IPS DF 4.7 (cell line): ENCODE data around the gene LRRC75A.
"Not testable (repeated sequence)": the region's sequence is repeated elsewhere in the genome, so short reads cannot be mapped to it uniquely, and the experiment has no call there.

Experiments used
- DNase-seq: peaks from one replicate; pipeline ENCODE4 v3.0.0-alpha.2; 2013; ENCODE audit warnings: low spot score; ENCODE audit errors: extremely low read depth

The LRRC75A gene

DNA sequence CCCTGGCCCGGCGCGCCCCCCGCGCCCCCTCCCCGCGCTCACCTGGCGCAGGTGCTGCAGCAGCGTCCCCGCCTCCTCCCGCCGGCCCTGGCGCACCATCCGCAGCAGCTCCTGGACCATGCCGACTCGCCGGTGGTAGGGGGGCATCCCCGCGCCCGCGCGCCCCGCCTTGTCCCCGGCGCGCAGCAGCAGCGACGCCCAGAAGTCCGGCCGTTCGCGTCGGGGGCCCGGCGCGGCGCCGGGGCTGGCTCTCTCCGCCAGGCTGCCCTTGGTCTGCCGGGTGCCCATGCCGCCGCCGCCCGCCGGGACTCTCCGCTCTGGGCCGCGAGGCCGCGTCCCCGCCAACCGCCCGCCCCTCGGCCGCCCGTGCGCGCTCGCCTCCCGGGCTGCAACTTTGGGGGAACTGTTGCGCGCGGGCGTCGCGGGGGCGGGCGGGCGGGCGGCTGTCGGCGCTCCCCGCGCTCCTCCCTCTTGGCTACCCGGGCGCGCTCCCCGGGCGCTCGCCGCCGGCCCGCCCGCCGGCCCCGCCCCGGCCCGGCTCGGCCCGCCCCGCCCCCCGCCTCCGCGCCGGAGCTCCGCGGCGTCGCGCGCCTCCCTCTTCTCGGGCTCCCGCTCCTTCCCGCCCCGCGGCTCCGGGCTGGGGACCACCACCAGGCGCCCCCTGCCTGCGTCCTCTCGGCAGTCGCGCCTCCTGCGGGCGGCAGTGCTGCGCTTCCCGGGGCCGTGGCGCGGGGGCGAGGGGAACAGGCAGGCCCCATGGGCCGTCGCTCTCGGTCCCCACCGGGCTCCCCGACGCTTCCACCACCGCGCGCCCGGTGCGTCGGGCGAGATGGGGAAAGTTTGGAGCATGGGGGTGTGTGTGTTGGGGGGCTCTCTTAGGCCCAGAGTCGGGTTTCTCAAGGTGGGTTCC lies at the start of gene LRRC75A:
TSS of gene LRRC75A (minus strand) at position 491 of the 910 bp plus-strand sequence. CDS start at position 288, 203 bp downstream.
- DNase-seq: no peak

GRCh38 chr17:16537130-16537458 lies 45.1 kb upstream of the LRRC75A start:
- DNase-seq: no peak

GRCh38 chr17:16534236-16534635 lies 42.2 kb upstream of the LRRC75A start:
- no peak for DNase-seq

- no peak for DNase-seq
These were observed 37.9 kb upstream of the LRRC75A start for GRCh38 chr17:16529906-16530305.

- no peak for DNase-seq
These were observed 35.3 kb upstream of the LRRC75A start for GRCh38 chr17:16527298-16527697.

DNA sequence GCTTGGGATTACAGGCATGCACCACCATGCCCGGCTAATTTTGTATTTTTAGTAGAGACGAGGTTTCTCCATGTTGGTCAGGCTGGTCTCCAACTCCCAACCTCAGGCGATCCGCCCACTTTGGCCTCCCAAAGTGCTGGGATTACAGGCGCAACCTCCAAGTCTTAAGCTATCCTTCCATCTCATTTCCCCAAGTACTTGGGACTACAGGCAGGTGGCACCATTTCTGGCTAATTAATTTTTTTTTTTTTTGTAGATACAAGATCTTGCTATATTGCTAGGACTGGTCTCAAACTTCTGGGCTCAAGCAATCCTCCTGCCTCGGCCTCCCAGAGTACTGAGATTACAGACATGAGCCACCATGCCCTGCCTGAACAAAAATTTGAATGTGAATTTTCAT lies 33.6 kb upstream of the LRRC75A start:
- not testable (repeated sequence) for DNase-seq

DNA sequence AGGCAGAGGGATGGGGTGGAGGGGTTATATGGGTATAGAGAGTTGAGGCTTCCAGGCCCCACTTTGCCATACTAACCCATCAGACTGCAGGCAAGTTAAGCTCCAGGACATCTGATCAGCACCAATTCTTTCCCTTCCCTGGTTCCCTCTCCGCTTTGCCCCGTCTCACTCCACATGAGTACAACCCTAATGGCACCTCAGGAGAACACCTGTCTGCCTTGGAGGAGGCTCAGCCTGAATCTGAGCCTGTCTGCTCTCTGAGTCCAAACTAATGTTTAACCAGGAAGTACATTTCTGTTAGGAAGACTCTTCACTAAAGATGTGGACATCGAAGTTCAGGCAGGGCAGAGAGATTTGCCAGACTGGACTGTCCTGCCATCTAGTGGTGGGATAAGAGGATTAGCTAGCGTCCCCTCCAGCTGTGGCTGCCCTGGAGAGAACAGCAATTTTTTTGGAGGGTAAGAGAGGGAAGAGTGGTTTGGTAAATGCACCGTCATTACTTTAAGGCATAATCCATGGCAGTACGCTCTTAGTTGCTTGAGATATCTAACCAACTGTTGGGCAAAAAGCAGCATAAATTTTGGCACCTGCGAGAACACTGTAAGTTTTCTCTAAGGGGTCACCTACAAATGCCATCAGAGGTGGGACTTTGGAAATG lies 29.2 kb upstream of the LRRC75A start:
- DNase-seq: no peak

GRCh38 chr17:16519021-16519420 lies 27.0 kb upstream of the LRRC75A start:
- DNase-seq: no peak

DNA sequence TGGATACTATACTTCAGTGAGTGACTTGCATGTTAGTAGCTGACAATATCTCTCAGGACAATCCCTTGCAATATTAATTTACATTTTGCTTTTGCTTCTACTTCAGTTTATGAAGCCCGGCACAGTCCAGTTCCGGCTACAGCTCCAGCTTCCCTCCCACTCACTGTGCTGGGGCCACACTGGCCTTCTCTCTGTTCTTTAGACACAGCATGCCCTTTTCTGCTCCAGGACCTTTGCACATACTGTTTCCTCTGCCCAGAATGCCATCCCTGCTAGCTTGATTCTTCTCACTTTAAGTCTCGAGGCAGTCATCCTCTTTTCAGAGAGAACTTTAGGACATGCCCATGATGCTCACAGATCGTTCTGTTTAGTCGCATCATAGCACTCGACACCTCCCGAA lies 25.5 kb upstream of the LRRC75A start:
- DNase-seq: no peak

DNA sequence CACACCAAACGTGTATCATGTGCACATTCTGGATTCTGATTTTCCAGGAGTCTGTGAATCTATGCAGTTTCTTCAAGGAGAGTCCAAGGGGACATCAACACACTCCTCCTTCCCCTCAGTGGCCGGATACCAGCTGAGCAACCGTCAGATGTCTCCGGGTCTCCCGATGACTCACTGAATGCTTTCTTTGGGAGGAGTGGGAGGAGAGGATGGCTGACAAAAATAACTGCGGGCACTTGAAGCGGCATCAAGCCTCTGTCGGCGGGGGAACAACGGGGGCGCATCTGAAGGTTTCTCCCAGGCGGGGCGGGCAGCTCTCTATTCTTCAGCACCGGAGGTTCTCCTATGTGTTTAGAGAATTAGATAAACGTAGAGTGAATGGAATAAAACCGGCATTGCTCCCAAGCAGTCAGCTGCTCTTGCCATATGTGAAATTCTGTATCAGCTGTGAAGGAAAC lies 24.6 kb upstream of the LRRC75A start:
- no peak for DNase-seq

- DNase-seq: no peak
These were observed 23.9 kb upstream of the LRRC75A start for GRCh38 chr17:16515933-16516332.

- DNase-seq: no peak
These were observed 21.9 kb upstream of the LRRC75A start for GRCh38 chr17:16513873-16514272.

- no peak for DNase-seq
These were observed 20.0 kb upstream of the LRRC75A start for GRCh38 chr17:16512011-16512410.

- no peak for DNase-seq
These were observed 19.6 kb upstream of the LRRC75A start for GRCh38 chr17:16511593-16511992.

DNA sequence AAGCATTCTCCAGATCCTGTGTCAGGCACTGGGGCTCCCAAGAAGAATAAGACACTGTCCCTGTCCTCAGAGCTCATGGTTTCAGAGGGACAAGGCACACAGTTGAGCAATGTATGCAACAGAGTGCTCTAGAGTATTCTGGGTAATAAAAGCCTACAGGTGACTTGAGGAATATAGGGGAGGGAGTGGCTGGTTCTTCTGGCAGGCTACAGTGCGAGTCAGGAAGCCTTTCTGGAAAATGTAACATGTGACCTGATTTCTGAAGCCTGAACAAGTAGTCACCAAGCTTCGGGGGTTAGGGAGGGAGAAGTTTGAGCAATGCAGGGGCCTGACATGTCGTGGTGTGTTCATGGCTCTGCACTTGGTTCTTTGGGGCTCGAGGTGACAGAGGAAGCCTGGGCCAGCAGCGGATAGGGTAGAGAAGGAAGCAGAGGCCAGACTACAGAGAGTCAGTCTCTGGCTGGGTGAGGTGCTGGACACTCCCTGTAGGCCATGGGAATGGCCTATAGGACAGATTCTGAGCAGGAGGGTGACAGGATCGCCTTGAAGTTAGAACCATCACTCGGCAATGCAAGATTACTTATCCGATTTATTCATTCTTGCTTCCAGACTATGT lies 16.0 kb upstream of the LRRC75A start:
- DNase-seq: no peak

DNA sequence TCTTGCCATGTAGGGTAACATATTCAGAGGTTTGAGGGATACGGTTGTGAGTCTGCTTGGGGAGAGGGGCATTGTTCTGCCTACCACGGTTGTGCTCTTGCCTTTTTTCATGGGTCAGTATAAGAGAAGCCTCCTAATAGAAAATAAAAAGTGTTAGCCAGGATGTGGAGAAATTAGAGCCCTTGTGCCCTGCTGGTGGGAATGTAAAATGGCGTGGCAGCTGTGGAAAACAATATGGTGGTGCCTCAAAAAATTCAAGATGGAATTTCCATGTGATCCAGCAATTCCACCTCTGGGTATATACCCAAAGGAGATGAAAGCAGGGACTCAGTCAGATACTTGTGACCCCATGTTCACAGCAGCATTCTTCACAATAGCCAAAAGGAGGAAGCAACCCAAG lies 14.2 kb upstream of the LRRC75A start:
- no peak for DNase-seq

DNA sequence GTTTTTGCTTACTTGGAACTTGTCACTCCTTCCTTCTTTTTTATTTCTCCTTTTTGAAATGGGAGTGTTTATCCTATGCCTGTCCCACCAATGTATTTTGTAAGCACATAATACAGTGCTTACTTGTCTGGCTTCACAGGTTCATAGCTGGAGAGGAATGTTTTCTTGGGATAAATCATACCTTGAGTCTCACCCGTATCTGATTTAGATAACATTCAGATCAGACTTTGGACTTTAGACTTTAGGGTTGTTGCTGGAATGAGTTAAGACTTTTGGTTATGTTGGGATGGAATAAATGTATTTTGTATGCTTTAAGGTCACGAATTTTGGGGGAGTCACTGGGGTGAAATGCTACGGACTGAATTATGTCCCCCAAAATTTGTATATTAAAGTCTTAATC lies 13.0 kb upstream of the LRRC75A start:
- DNase-seq: no peak

DNA sequence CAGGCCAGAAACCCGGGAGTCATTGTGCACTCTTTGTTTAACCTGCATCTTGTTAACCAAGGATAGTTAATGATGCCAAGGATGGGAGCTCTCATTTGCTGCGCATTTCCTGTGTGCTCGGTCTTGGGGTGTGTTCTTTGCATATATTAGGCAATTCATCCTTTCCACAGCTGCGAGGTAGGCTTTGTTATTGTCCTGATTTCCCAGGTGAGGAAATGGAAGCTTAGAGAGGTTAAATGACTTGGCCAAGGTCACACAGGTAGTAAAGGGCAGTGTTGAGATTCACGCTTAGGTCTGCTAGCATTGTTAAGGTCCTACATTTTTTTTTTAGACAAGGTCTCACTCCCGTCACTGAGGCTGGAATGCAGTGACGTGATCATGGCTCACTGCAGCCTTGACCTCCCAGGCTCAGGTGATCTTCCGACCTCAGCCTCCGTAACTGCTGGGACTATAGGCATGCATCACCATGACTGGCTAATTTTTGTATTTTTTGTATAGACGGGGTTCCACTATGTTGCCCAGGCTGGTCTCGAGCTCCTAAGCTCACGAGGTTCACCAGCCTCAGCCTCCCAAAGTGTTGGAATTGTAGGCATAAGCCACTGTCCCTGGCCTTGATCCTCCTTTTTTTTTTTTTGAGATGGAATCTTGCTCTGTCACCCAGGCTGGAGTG lies 5.0 kb upstream of the LRRC75A start:
- no peak for DNase-seq

- DNase-seq: no peak
These were observed 4.2 kb upstream of the LRRC75A start for GRCh38 chr17:16495980-16496819.

GRCh38 chr17:16495561-16495960 lies 3.6 kb upstream of the LRRC75A start:
- no peak for DNase-seq

DNA sequence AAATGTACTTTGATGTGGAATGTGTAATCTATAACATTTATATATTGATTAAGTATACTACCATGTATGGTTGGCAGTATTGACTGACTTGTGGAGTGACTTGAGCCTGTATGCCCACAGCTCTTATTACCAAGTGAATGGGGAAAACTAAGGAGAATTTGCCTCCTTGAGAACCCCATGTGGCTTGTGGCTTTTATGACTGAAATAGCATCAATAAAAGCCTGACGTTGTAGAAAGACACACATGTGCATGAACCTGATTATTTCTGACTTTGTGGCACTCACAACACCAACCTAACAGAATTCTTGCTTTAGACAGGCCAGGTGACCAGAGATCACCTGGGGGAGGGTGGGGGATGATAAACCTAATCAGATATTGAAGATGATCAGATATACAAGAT lies 2.1 kb upstream of the LRRC75A start:
- DNase-seq: no peak
